B cell (primary cell): ENCODE data around the gene NRP1. TPM values are rescaled to one million over a fixed set of nuclear protein-coding genes. Genes with fewer than 3 reads are reported as not detected.
"Not testable (repeated sequence)": the region's sequence is repeated elsewhere in the genome, so short reads cannot be mapped to it uniquely, and the experiment has no call there.

Experiments used
- ATAC-seq: fragments of 200-7000 bp; cut with Tn5 transposase; one replicate; pipeline ENCODE4 v1.10.0; 2021; ENCODE audit warnings: low read depth, mild to moderate bottlenecking, moderate number of reproducible peaks, moderate library complexity
- CTCF ChIA-PET: fragments of 350-600 bp; sonication (Branson Sonifier 250); formaldehyde crosslinking; loops from one replicate; lab custom pipeline; 2021; ENCODE audit warnings: antibody characterized with exemption, inconsistent platforms; lab: Charles Lee
- POLR2A ChIA-PET: fragments of 350-600 bp; sonication (Branson Sonifier 250); formaldehyde crosslinking; loops from one replicate; lab custom pipeline; 2021; ENCODE audit warnings: antibody characterized with exemption; lab: Charles Lee
- DNase-seq: peaks from one replicate; pipeline ENCODE4 v3.0.0; 2013
- H2AFZ ChIP-seq: 2 replicates; pipeline ENCODE4 v1.6.1; 2012; ENCODE audit warnings: mild to moderate bottlenecking, low read depth, low read length; ENCODE audit not compliant: insufficient read depth, poor library complexity, severe bottlenecking
- H3K27ac ChIP-seq, 2 donors: 1 replicate in 1 of 2; 2 replicates in 1 of 2; pipeline ENCODE4 v1.5.1; 2012 to 2013; ENCODE audit warnings: low read length in 2 of 2, mild to moderate bottlenecking in 2 of 2, moderate library complexity in 1 of 2
- H3K27me3 ChIP-seq, 4 experiments: fragments of 200-600 bp in 1 of 4; sonication (generic) in 1 of 4; replicated peaks in 1 of 4; 1 replicate in 2 of 4; 2 replicates in 2 of 4; pipeline versions ENCODE4 v1.6.1 to v1.7.0; 2013 to 2016; ENCODE audit warnings: low read length in 3 of 4, mild to moderate bottlenecking in 2 of 4, mixed read lengths in 1 of 4, moderate library complexity in 1 of 4; ENCODE audit not compliant: insufficient read depth in 4 of 4, control insufficient read depth in 3 of 4; ENCODE audit errors: control extremely low read depth in 1 of 4
- H3K36me3 ChIP-seq, 2 experiments: replicated peaks in 1 of 2; 1 replicate in 1 of 2; 2 replicates in 1 of 2; pipeline versions ENCODE4 v1.6.1 to v1.7.1; 2013; ENCODE audit warnings: low read length in 1 of 2; ENCODE audit not compliant: insufficient read depth in 2 of 2, control insufficient read depth in 1 of 2; ENCODE audit errors: control extremely low read depth in 1 of 2, extremely low read depth in 1 of 2
- H3K4me1 ChIP-seq, 2 donors: fragments of 200-600 bp in 1 of 2; sonication (generic) in 1 of 2; 1 replicate in 1 of 2; 2 replicates in 1 of 2; pipeline versions ENCODE4 v1.5.1 to v1.6.1; 2013 to 2017; ENCODE audit warnings: low read length in 2 of 2; ENCODE audit not compliant: control insufficient read depth in 2 of 2, insufficient read depth in 2 of 2
- H3K4me2 ChIP-seq: replicated peaks from 2 replicates; pipeline ENCODE3; 2012; ENCODE audit warnings: mild to moderate bottlenecking, low read depth, low read length; ENCODE audit not compliant: poor library complexity, severe bottlenecking
- H3K4me3 ChIP-seq, 5 experiments: fragments of 200-600 bp in 1 of 5; sonication (generic) in 1 of 5; 1 replicate in 3 of 5; 2 replicates in 2 of 5; pipeline versions ENCODE4 v1.5.1 to v1.7.0; 2011 to 2016; ENCODE audit warnings: low read length in 4 of 5, mild to moderate bottlenecking in 4 of 5, low read depth in 2 of 5, control low read depth in 1 of 5, moderate library complexity in 1 of 5; ENCODE audit not compliant: insufficient read depth in 1 of 5; ENCODE audit errors: control extremely low read depth in 1 of 5, extremely low read depth in 1 of 5
- H3K79me2 ChIP-seq: fragments of 200-600 bp; sonication (generic); one replicate; pipeline ENCODE4 v1.6.0; 2016; ENCODE audit warnings: low read length; ENCODE audit not compliant: control insufficient read depth, insufficient read depth
- H3K9ac ChIP-seq: fragments of 200-600 bp; sonication (generic); 2 replicates; pipeline ENCODE4 v1.6.1; 2017; ENCODE audit warnings: mild to moderate bottlenecking, low read length, moderate library complexity
- H3K9me3 ChIP-seq, 3 donors: one replicate each; pipeline versions ENCODE4 v1.6.1 to v1.7.1; 2013; ENCODE audit warnings: low read length in 2 of 3; ENCODE audit not compliant: control insufficient read depth in 2 of 3, insufficient read depth in 1 of 3; ENCODE audit errors: control extremely low read depth in 1 of 3
- H4K20me1 ChIP-seq: 2 replicates; pipeline ENCODE4 v1.6.0; 2012; ENCODE audit warnings: mild to moderate bottlenecking, low read length; ENCODE audit not compliant: insufficient read depth, control insufficient read depth, poor library complexity, severe bottlenecking
- H3K27ac Mint-ChIP-seq: one replicate; pipeline ENCODE4 v1.8.0; 2021; ENCODE audit warnings: mixed read lengths
- H3K27me3 Mint-ChIP-seq: one replicate; pipeline ENCODE4 v1.8.0; 2021; ENCODE audit warnings: mixed read lengths
- H3K4me1 Mint-ChIP-seq: one replicate; pipeline ENCODE4 v1.8.0; 2021; ENCODE audit warnings: mixed read lengths
- H3K4me3 Mint-ChIP-seq: one replicate; pipeline ENCODE4 v1.8.0; 2021; ENCODE audit warnings: mixed read lengths
- H3K9me3 Mint-ChIP-seq: one replicate; pipeline ENCODE4 v1.8.0; 2022; ENCODE audit warnings: mixed read lengths; ENCODE audit not compliant: insufficient read depth
- EZH2 ChIP-seq: IDR thresholded peaks from 2 replicates; pipeline ENCODE4 v1.6.1; 2012; ENCODE audit warnings: borderline replicate concordance, low read depth, mild to moderate bottlenecking, moderate library complexity, low read length; ENCODE audit not compliant: insufficient read depth, poor library complexity, severe bottlenecking
- WGBS: methylation state at CpG from one replicate; pipeline ENCODE4 v1.1.5; 2013; ENCODE audit warnings: missing lambda C conversion rate; ENCODE audit not compliant: insufficient coverage; 5-methylcytosine and 5-hydroxymethylcytosine counted together
- intact Hi-C: fragments of 100-400 bp; cut with micrococcal nuclease; formaldehyde crosslinking; loops from one replicate; pipeline ENCODE4 v1.10.0; 2022
- polyA plus RNA-seq: library from polyadenylated mRNA; depleted of rRNA; stranded (reverse); fragments of >200 nt; gene quantifications from 2 replicates; pipeline ENCODE4 v1.2.3, GENCODE V29; 2012
- total RNA-seq, 2 donors: library from RNA; stranded (reverse); fragments of 120-200 nt in 1 of 2; gene quantifications; 1 replicate in 1 of 2; 2 replicates in 1 of 2; pipeline versions ENCODE4 v1.2.3 to v1.2.4, GENCODE V29; 2013 to 2022
- TF ChIP-seq, protein P1 (sequence below): fragments of 200-600 bp; IDR thresholded peaks from one replicate; pipeline ENCODE4 v1.8.0; 2022; ENCODE audit warnings: antibody characterized with exemption, mild to moderate bottlenecking

The NRP1 gene
- total and polyA plus RNA-seq, 2 donors (not counting 1 experiment from before 2014, with no cell fraction given): 0.34 TPM; not detected in 1

GRCh38 chr10:33139181-33139646 is 195.3 kb downstream of the NRP1 start:
- 62% methylated on average over 11 of the region's 12 CpGs for WGBS
- POLR2A ChIA-PET: no interaction called here
- Histone ChIP-seq H3K9ac (peak overlapping the region; percentile 19), H3K79me2 (no peaks in the 10 kb centered on the region), H3K27ac (peak overlapping the region; percentile 33 to 36), H2AFZ (no peak overlapping the region), H4K20me1 (no peaks in the 10 kb centered on the region), H3K4me2 (no peak overlapping the region), H3K36me3 (no peaks in the 10 kb centered on the region), H3K4me3 (no peak overlapping the region), H3K4me1 (peaks cover 5 to 8% of the 10 kb centered on the region in 2 donors), H3K27me3 (no peaks in the 10 kb centered on the region), H3K9me3 (no peaks in the 10 kb centered on the region)
- TF ChIP-seq, protein P1, sequence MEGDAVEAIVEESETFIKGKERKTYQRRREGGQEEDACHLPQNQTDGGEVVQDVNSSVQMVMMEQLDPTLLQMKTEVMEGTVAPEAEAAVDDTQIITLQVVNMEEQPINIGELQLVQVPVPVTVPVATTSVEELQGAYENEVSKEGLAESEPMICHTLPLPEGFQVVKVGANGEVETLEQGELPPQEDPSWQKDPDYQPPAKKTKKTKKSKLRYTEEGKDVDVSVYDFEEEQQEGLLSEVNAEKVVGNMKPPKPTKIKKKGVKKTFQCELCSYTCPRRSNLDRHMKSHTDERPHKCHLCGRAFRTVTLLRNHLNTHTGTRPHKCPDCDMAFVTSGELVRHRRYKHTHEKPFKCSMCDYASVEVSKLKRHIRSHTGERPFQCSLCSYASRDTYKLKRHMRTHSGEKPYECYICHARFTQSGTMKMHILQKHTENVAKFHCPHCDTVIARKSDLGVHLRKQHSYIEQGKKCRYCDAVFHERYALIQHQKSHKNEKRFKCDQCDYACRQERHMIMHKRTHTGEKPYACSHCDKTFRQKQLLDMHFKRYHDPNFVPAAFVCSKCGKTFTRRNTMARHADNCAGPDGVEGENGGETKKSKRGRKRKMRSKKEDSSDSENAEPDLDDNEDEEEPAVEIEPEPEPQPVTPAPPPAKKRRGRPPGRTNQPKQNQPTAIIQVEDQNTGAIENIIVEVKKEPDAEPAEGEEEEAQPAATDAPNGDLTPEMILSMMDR: no peak
- TF ChIP-seq EZH2: no peak
- Mint-ChIP-seq H3K4me1 (peaks cover 8% of the 10 kb centered on the region), H3K9me3 (no peaks in the 10 kb centered on the region), H3K27me3 (peaks cover 3% of the 10 kb centered on the region), H3K4me3 (peak overlapping the region; percentile 17), H3K27ac (peak overlapping the region; percentile 1)
- ATAC-seq (peak; percentile 51), DNase-seq (peak; percentile 53)
- intact Hi-C loops: no loop called here
- CTCF ChIA-PET: interaction anchor here (0.7 to 1.5 kb wide), 2 partner anchors 9 to 130 kb away, joined by 3 to 5 read pairs; no protein-coding TSS in a partner anchor

- H3K4me1 ChIP-seq, H3K9me3 ChIP-seq, H3K27me3 Mint-ChIP-seq, H3K4me3 ChIP-seq, H3K4me2 ChIP-seq, DNase-seq, H3K27me3 ChIP-seq, H3K27ac Mint-ChIP-seq, H4K20me1 ChIP-seq, H3K79me2 ChIP-seq, intact Hi-C loops, ATAC-seq, H3K36me3 ChIP-seq, H3K9me3 Mint-ChIP-seq, H3K4me3 Mint-ChIP-seq, H2AFZ ChIP-seq, H3K9ac ChIP-seq, POLR2A ChIA-PET: not testable (repeated sequence)
- CTCF ChIA-PET: interaction anchor here (0.7 to 1.5 kb wide), 2 partner anchors 9 to 130 kb away, joined by 3 to 5 read pairs; no protein-coding TSS in a partner anchor
- WGBS: 93% methylated on average over 8 of the region's 10 CpGs
- H3K27ac ChIP-seq: peak overlapping the region; percentile 36 to 57
- peaks cover 13% of the 10 kb centered on the region for H3K4me1 Mint-ChIP-seq
Observed at GRCh38 chr10:33138686-33139085, 195.8 kb downstream of the NRP1 start.
